Body of pancreas (tissue), 4 donors: ENCODE data around the gene EGR4. TPM values are rescaled to one million over a fixed set of nuclear protein-coding genes. Genes with fewer than 3 reads are reported as not detected.

Experiments used
- ATAC-seq: fragments of 150-250 bp; one replicate; pipeline ENCODE4 v1.9.1; 2016
- DNase-seq, 4 donors: peaks; one replicate each; pipeline ENCODE4 v3.0.0-alpha.2; 2019
- H3K27ac ChIP-seq, 4 donors: fragments of 200-600 bp; sonication (generic); 1 replicate in 3 of 4; 2 replicates in 1 of 4; pipeline versions ENCODE4 v1.5.1 to v1.6.1; 2016 to 2019; ENCODE audit warnings: mild to moderate bottlenecking in 1 of 4, mixed read lengths in 1 of 4, moderate library complexity in 1 of 4
- H3K27me3 ChIP-seq, 2 donors: fragments of 200-600 bp; sonication (generic); one replicate each; pipeline ENCODE4 v1.6.0; 2016; ENCODE audit warnings: mild to moderate bottlenecking in 1 of 2
- H3K36me3 ChIP-seq, 2 donors: fragments of 200-600 bp; sonication (generic); replicated peaks in 1 of 2; 2 replicates each; pipeline ENCODE4 v1.5.1; 2016; ENCODE audit warnings: low read depth in 2 of 2; ENCODE audit not compliant: insufficient read depth in 1 of 2
- H3K4me1 ChIP-seq: fragments of 200-600 bp; sonication (generic); one replicate; pipeline ENCODE4 v1.6.0; 2016
- H3K4me3 ChIP-seq, 2 donors: fragments of 200-600 bp; sonication (generic); 1 replicate in 1 of 2; 2 replicates in 1 of 2; pipeline ENCODE4 v1.5.1; 2016 to 2019
- H3K9me3 ChIP-seq, 3 donors: fragments of 200-600 bp; sonication (generic); 1 replicate in 2 of 3; 2 replicates in 1 of 3; pipeline ENCODE4 v1.5.1; 2016
- CTCF ChIP-seq, 7 experiments: fragments of 450-650 bp in 4 of 7; fragments of 200-600 bp in 3 of 7; sonication (generic) in 3 of 7; IDR thresholded peaks; one replicate each; pipeline ENCODE4 v1.5.1; 2016 to 2019; ENCODE audit warnings: antibody characterized with exemption in 7 of 7
- POLR2A ChIP-seq, 3 donors: fragments of 450-650 bp; IDR thresholded peaks; one replicate each; pipeline ENCODE4 v1.6.1; 2016; ENCODE audit warnings: antibody characterized with exemption in 3 of 3, mild to moderate bottlenecking in 2 of 3
- WGBS, 2 donors: methylation state at CpG; one replicate each; pipeline ENCODE4 v1.1.5; 2017; 5-methylcytosine and 5-hydroxymethylcytosine counted together
- intact Hi-C: fragments of 100-400 bp; cut with DNase I; formaldehyde crosslinking; loops from one replicate; pipeline ENCODE4 v1.15.1; 2023
- total RNA-seq, 2 donors: library from RNA; depleted of rRNA; stranded (reverse); fragments of >200 nt; gene quantifications; one replicate each; pipeline ENCODE4 v1.1.0, GENCODE V29; 2016

Gene EGR4
- total RNA-seq, 2 donors from 2014 or later, result not detected

DNA sequence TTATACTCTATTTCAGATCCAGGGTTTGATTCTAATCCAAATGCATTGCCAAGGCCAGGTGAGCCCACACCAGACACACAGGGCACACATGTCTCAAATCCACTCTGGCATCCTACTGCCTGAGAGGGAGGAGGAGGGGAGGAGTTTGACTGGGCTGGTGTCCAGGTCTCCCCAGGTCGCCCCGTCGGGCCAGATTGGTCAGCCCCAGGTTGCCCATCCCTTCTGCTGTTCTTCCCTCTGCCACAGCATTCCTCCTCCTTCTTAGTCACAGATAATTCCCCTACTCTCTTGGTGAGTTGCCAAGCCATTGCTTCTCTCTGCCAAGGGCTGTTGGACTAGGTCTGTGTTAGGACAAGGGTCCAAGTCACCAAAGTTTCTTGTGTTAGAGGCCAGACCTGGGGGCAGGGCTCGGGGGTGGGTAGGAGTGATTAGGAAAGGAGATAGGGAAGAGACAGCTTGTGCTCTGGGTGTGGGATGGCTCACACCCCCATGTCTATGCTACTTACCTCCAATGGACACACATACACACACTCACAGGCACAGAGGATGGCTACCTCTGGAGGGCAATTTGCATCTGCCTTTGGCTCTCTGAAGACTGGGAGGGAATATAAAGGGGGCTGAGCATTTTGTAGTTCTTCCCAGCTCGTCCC lies 2.5 kb upstream of the EGR4 start:
- Histone ChIP-seq H3K4me1 (peaks cover 28% of the 10 kb centered on the region), H3K27me3 (peaks cover 0 to 31% of the 10 kb centered on the region in 2 donors), H3K27ac (no peak overlapping the region), H3K4me3 (no peak overlapping the region), H3K9me3 (no peaks in the 10 kb centered on the region), H3K36me3 (no peaks in the 10 kb centered on the region)
- intact Hi-C loops, result no loop called here
- TF ChIP-seq CTCF (IDR thresholded peaks at IDR 0.05) (no peak), POLR2A (IDR thresholded peaks at IDR 0.05) (no peak)
- no peak for ATAC-seq
- 15 to 22% methylated on average over 5 of the region's 5 CpGs for WGBS, 2 donors
- DNase-seq, result no peak

- Histone ChIP-seq H3K9me3 (no peaks in the 10 kb centered on the region), H3K27me3 (peaks cover 0 to 31% of the 10 kb centered on the region in 2 donors), H3K4me1 (peaks cover 28% of the 10 kb centered on the region), H3K4me3 (no peak overlapping the region), H3K36me3 (no peaks in the 10 kb centered on the region), H3K27ac (no peak overlapping the region)
- intact Hi-C loops, result no loop called here
- no peak for TF ChIP-seq CTCF (IDR thresholded peaks at IDR 0.05)
- TF ChIP-seq POLR2A (IDR thresholded peaks at IDR 0.05), result no peak
- DNase-seq (no peak), ATAC-seq (no peak)
- 67 to 78% methylated on average over 2 of the region's 2 CpGs for WGBS, 2 donors
Observed at GRCh38 chr2:73294239-73294638, 891 bp upstream of the EGR4 start.

GRCh38 chr2:73292906-73293533 lies 328 bp downstream of the EGR4 start:
- peaks cover 0 to 31% of the 10 kb centered on the region in 2 donors for H3K27me3 ChIP-seq
- no peaks in the 10 kb centered on the region for H3K9me3 ChIP-seq
- ATAC-seq, result no peak
- peak overlapping the region in 1 of 2 donors; percentile 17 for H3K4me3 ChIP-seq
- DNase-seq, result no peak
- peaks cover 28% of the 10 kb centered on the region for H3K4me1 ChIP-seq
- intact Hi-C loops, result no loop called here
- 0 to 4% methylated on average over 14 to 55 of the region's 64 CpGs for WGBS, 2 donors
- H3K36me3 ChIP-seq, result no peaks in the 10 kb centered on the region
- H3K27ac ChIP-seq, result no peak overlapping the region
- TF ChIP-seq CTCF (IDR thresholded peaks at IDR 0.05), result no peak
- TF ChIP-seq POLR2A (IDR thresholded peaks at IDR 0.05), result no peak

DNA sequence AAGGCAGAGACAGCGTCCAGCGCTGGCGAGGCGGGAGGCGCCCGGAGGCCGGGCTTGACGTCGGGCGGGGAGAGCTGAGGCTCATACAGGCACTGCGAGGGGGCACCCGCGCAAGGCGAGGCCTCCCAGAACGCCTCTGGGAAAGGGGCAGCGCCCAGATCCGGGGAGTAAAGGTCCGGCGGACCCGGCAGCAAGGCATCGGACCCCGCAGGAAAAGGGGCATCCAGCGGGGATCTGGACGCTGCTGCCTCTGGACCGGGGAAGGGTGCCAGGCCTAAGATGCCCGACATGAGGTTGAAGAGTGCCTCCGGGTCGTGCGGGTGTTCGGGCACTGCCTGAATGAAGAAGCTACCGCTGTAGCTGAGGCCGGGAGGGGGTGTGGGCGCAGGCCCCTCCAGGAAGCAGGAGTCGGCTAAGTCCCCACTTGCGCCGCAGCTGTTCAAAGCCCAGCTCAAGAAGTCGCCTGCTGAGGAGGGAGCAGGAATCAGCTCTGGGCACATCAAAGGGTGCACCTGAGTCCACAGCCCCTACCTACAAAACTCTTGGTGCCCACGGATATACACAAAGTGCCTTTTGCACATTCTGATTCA lies 937 bp downstream of the EGR4 start:
- H3K27me3 ChIP-seq, result peaks cover 0 to 31% of the 10 kb centered on the region in 2 donors
- H3K9me3 ChIP-seq, result no peaks in the 10 kb centered on the region
- H3K4me3 ChIP-seq, result no peak overlapping the region
- H3K27ac ChIP-seq, result no peak overlapping the region
- ATAC-seq, result no peak
- intact Hi-C loops, result no loop called here
- WGBS, 2 donors, result 3 to 4% methylated on average over 19 to 38 of the region's 38 CpGs
- TF ChIP-seq CTCF (IDR thresholded peaks at IDR 0.05) (no peak), POLR2A (IDR thresholded peaks at IDR 0.05) (no peak)
- H3K36me3 ChIP-seq, result no peaks in the 10 kb centered on the region
- no peak for DNase-seq
- H3K4me1 ChIP-seq, result peaks cover 28% of the 10 kb centered on the region
